NCI-H774 (cell line): ENCODE measurements around the gene MAN1A2.
"Not testable (repeated sequence)": the region's sequence is repeated elsewhere in the genome, so short reads cannot be mapped to it uniquely, and the experiment has no call there.

ENCODE experiments used
- DNase-seq: peaks from one replicate; lab custom pipeline; 2025; lab: John Stamatoyannopoulos, UW

Gene MAN1A2

DNA sequence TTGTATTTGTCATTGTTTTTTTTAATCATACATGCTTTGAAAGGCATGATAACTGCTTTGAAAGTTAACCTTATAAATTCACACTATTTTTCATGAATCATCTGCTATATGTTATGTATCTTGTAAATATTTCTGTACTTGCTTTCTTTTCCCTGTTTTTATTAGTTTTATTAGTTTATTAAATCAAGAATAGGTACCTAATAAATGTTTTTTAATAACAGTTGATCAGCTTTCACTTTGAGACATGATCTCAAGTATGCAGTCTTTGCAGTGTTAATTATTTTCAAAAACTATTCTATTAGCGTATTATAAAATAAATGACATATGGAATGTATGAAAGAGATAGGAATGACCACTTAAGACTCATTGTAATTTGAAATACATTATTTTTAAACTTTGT, 127.8 kb downstream of the MAN1A2 start:
- DNase-seq: no peak

DNA sequence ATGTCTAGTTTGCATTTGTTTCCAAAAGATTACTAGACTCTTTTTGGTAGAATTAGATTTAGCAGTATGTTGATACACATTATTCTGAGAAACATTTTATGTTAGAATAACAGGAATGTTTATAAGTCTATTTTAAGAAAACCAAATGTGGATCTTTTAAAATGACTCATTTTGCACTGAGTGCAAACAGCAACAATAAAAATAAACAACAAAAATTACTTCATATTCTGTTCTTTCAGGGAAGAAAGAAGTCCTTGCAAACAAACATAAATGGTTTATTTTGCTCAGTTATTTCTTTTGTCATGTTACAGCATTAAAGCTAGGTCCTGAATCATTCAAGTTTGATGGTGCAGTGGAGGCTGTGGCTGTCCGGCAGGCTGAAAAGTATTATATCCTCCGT, 131.8 kb downstream of the MAN1A2 start:
- DNase-seq: no peak

DNA sequence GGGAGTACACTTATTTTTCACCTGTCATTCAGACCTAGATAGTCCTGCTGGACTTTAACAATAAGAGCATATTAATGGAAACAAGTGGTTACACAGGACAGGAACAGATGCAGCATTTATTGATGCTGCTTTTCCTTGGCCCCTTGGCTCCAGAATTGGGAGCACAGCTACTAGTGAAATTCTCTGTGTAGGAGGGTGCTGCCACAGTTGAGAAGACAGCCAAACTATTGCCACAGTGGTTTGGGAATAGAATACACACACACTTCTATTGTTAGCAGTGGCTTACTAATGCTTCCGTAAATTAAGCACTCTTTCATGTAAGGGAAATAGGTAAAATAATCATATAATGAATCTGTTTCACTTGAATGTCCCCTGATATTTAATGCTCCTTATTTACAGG, 133.3 kb downstream of the MAN1A2 start:
- no peak for DNase-seq

DNA sequence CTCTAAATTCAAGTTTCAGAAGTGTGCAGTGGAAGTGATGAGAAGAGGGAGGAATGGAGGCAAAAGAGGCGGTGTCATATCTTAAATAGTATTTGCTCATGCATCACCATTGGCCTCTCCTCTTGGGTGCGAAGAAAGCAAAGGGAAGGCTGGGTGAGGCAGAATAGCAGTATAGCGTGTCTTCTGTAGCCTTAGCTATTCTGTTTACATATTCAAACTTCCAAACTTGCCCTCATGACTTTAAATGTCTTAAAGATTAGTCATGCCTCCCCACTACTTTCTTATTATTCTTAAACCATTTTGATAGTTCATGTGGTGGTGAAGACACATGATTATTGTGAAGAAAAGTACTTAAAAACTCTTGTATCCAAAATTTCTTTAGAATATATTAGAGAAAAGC, 134.0 kb downstream of the MAN1A2 start:
- DNase-seq: no peak

DNA sequence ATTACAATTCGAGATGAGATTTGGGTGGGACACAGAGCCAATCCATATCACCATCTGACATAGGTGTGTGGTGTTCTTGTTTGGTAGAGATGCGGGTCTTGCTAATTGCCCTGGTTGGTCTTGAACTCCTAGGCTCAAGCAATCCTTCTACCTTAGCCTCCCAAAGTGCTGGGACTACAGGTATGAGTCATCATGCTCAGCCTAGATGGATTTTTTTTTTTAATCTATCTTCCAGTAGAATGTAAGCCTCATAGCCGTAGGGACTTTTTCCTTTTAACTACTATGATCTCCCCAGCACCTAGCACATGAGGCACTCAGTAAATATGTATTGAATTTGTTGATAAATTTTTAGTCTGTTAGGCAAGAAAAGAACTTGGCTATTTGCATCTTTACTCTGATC, 144.0 kb downstream of the MAN1A2 start:
- DNase-seq: no peak

DNA sequence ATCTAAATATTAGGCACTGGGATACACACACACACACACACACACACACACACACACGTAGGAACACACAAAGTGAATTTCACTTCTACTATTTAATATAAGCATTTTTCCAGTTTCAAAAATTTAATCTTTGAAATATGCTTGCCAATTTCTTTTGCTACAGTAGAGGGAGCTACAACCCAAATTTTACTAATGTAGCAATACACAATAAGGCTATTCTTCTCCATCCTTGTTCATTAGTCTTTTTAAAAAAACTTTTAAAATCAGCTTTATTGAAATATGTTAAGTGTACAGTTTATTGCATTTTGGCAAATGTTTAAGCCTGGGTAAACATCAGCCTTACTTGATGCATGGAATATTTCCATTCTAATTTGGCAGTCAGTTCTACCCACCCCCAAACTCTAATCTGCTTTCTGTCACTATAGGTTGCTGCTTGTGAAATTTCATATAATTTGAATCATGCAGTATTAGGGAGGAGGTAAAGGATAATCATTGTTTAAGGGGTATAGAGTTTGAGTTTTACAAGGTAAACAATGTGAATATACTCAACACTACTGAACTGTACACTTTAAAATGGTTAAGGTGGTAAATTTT, 145.6 kb downstream of the MAN1A2 start:
- DNase-seq: no peak

DNA sequence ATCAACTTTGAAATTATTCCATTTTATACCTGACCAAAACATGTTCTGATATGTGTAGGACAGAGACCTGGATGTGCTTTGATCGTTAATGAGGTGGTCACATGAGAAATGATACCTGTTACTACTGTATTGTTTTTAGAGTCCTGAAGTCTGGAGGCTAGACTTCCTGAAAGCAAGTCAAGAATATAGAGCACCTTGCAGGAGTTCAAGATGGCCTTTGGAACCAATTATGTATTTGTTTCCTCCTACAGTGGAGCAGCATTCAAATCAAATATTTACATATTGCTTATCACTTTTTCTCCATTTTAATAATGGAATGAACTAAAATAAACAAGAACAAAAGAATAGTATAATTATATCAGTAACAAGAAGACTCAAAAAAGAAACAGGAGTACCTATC, 155.9 kb downstream of the MAN1A2 start:
- no peak for DNase-seq

DNA sequence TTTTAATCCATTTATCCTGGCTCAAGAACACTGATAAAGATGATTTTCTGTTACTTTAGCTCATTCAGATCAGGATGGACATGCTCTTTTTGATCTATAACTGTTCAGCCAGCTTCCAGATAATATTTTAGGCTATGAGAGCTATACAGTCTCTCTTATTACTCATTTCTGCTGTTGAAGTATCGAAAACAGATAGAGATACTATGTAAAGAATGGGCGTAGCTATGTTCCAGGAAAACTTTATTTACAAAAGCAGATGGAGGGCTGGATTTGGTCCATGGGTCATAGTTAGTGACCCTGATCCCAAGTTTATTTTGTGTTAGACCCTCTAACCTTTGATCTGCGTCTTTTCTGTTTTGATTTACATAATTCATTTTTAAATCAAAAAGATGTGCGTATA, 159.8 kb downstream of the MAN1A2 start:
- no peak for DNase-seq

DNA sequence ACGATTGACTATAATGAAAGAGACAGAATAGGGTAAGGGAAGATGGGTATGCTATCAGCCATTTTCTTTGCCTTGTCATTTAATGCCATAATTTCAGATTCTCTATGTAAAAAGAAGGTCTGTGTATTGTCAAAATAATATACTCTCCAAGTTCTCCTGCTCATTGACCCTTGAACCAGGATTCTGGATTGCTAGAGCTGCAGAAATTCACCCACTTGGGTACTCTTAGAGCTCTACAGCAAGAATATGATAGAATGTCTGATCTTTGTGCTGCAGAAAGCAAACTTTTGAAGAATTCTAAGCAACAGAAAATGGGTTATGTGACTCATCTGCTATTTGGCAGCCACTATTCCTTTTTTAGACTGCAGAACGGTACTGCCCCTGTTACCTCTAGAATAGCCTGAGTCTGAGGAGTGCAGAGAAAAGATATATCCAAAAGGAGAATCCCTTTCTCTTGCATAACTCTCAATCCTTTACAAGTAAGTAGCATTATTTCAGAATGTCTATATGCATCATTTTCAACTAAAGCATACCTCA, 160.4 kb downstream of the MAN1A2 start:
- no peak for DNase-seq

DNA sequence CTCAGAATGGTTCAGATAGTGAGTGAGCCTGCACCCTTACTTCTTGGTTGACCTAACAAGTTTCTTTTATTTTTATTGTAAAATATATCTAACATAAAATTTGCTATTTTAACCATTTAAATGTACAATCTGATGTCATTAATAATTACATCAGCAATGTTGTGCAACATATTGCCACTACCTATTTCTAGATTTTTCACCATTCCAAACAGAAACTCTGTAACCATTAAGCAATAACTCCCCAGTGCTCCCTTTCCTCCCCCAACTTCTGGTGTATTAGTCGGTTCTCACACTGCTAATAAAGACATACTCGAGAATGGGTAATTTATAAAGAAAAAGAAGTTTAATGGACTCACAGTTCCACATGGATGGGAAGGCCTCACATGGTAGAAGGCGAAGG, 162.4 kb downstream of the MAN1A2 start:
- DNase-seq: no peak

DNA sequence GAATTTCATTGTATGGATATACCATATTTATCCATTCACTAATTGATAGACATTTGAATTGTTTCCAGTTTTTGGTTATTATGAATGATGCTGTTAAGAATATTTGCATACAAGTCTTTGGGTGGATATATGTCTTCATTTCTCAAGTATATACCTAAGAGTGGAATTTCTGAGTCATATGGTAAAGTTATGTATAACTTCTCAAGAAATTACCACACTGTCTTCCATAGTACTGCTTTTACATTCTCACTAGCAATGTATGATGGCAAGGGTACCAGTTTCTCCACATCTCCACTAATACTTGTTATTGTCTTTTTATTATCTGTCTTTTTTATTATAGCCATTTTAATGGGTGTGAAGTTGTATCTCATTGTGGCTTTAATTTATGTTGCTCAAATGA, 164.0 kb downstream of the MAN1A2 start:
- no peak for DNase-seq

DNA sequence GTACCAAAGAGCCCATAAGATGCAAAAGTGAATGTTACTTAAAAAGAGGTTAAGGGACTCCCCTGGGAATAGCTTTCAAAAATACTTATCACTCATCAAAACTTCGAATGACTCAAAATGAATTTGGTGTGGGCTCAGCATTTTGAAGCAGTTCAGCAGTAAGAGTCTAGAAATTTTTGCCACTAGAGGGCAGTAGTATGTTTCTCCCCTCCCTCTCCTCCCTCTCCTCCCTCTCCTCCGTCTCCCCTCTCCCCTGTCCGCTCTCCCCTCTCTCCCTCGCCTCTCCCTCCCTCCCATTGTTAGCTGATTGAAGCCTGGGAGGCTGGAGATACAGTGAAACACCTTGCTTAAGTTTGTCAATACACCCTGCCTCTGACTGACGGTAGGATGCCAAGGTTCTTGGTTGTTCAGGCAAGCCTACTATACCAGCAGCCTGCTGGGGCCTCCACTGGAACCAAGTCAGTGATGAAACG, 167.8 kb downstream of the MAN1A2 start:
- peak; percentile 49 for DNase-seq

DNA sequence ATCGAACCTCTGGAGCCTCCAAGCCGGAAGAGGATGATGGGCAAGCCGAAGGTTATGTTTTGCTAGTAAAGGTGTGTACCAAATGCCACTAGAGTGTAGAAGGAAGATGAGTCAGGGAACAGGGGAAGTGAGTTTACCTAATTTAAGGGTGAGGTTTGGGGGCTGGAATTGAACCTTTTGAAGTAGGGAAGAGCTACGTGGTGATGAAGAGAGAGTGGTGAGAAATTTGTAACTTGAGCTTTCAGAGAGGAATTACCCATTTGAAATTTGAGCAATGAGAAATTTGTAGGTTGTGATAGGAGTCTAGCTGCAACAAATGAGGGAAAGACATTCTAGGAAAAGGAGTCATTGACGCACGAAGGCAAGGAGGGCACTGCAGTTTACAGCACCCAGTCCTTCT, 168.6 kb downstream of the MAN1A2 start:
- no peak for DNase-seq

DNA sequence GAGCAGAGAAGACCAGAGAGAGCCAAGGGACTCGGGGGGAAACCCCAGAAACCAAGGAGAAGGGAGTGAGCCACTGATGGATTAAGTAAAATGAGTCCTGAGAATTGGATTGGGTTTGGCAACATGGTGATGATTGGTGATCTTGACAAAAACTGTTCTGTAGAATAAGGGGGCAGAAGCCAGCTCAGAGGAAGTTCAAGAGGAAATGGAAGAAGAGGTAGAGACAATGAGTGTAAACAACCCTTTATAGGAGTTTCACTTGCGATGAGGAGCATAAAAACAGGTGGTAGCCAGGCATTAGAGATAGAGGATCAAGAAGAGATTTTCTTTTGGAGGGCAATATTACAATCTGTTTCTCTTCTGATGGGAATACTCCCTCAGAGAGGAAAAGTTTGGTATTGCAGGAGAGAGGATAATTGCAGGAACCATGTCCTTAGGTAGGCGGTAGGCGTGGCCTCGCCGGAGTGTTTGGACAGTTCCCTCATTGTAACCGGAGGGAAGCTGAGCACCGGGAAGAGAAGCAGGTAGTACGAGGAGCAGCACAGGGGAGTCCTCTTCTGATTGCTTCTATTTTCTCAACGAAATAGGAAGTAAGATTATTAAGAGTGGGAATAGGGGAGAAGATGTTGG, 170.2 kb downstream of the MAN1A2 start:
- DNase-seq: peak; percentile 41

DNA sequence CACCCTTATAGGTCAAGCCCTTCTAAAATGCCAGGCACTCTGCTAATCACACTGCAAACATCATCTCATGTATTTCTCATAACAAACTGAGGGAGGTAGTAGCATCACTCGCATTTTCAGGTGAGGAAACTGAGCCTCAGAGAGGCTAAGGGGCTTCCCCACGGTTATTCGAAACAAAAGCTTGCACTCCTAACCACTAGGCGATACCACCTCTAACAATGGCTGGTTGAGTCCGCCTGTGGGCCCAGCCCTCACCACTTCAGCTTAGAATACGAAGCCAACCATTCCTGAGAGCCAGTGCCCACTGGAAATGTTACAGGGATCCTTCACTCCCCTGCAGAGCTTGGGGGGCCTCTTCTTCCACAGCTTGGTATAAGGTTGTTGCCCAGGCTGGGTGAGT, 173.3 kb downstream of the MAN1A2 start:
- no peak for DNase-seq

DNA sequence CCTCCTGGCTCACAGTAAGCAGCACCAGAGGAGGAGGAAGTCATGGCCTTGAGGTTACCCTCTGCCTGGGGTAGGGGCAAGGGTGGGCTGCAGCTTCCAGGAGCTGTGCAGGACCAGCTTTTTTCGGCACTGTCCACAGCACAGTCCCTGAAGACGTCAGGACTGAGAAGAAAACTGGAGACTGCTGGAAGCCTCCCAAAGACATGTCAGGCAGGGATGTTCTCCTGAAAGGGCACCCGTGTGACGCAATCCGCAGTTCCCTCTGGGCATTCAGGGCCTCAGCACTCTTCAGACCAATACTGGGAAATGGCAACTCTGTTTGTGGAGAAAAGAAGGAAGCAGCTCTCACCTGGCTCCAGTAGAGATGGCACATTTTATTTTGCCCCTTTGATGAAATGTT, 173.8 kb downstream of the MAN1A2 start:
- no peak for DNase-seq

DNA sequence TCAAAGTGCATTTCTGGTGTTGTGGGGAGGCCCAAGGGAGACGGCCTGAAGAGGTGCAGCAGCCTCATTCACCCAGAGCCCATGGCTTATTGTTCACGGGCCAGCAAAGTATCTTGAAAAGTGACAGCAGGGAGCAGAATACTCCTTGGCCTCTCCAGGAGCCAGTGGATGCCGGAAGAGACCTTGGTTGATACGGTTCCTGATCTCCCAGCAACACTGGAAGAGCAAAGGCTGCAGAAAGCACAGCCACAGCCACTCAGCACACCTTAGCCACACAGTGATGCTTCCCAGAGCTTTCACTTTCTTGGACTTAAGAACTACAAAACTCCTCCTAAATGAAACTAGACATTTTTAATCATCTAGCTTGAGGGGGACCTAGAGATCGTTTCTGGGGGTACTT, 174.3 kb downstream of the MAN1A2 start:
- no peak for DNase-seq

DNA sequence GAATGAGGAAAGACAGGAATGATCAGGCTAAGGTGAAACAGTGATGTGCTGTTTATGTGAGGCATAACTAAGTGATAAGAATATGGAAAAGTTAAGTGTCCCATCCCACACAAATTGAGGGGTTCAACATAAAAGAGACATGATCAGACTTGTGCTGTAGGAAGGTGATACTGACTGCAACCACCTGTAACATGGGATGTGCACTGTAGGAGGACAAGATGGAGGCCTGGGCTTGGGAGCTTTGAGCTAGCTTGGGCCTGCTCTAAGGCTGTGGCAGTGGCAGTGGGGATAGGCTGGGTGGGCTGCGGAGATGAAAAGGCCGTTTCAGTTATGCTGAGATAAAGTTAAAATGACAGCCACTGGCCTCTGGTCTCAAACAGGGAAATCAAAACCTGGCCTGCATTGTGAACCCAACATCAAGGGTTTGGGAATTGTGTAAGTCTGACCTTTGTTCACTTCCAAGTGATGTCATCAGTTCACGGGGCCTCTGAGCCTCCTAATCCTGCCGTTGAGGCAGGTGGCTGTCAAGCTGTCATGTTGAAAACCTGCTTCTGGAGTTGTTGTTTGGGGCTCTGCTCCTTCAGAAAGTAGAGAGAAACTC, 177.4 kb downstream of the MAN1A2 start:
- no peak for DNase-seq

DNA sequence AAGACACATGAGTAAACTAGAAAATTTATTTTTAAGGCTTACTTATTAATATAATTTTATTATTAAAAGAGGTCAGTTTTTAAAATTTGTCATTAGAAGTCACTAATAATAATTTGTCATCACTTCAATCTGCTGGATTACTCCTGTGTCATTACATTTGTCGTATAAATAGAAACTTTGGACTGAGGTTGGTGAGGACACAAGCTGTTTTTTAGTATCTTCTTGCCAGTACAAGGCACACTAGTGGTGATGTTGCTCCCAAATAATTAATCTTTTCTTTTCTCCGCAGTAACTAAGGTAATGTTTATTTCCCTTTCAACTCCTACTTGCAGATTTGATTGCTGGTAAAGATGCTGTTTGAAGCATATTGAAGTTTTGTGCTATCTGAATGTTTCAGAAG, 179.2 kb downstream of the MAN1A2 start:
- DNase-seq: no peak

DNA sequence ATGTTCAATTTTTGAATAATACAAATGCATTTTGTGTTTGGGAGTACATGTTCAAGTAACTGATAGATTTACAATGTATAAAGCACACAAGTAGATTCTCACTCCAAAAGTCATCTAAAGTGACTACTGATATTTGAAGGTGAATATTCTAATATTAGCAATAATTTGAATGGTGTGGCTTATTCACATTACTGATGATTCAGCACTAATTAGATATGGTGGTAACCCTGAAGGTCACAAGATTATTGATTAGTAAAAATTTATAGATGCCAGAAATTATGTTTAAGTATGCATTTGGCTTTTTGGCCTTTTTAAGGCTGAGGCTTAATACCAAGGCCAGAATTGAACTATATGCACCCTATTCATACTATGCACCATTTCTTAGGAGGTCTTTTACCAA, 186.2 kb downstream of the MAN1A2 start:
- DNase-seq: no peak

DNA sequence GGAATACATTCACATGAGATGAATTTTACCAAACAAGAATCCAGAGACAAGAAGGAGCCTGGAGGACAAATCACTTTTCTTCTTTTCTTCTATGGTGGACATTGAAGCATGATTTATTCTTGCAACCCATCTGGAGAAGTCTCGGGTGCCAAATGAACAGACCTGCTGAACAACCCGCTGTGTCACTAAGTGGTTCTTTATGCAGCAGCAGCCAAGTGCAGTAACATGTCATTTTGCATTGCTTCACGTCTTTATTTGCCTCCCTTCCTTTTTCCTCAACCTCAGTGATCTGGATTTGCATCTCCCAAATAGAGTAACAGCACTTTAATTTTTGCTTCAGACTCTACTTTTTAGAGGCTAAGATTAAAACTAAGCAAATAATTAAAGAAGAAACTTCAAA, 188.6 kb downstream of the MAN1A2 start:
- DNase-seq: no peak

DNA sequence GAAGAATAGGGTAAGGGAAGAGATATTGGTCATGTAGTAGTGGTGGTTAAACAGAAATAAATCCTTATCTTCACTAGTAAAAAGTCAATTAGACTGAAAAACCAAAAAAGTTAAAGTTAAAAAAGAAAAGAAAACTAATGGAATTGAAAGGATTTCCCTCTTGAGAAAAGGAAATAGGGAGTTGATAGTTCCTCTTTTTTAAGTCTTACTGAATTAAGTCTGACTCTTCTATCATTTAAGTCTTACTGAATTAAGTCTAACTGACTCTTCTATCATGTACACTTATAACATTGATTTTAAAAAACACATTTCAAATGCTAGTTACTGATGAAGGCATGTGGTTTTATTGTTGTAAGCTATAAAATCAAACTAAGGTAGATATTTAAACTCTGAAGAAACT, 189.1 kb downstream of the MAN1A2 start:
- no peak for DNase-seq

DNA sequence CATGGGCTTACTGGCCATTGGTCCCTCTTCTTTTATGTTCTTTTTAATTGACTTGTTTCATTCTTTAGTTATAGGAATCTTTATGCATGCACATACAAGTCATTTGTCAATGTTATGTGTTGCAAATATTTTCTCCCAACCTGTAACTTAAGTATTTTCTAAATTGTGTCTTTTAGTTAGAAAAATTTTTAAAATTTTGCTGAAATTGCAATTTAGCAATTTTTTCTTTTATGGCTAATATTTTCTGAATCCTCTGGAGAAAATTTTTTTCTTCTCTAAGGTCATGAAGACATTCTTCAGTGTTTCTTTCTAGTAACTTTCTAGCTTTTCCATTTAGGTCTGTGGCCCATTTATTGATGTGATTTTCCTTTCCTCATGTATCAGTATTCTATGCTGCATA, 189.7 kb downstream of the MAN1A2 start:
- DNase-seq: no peak

DNA sequence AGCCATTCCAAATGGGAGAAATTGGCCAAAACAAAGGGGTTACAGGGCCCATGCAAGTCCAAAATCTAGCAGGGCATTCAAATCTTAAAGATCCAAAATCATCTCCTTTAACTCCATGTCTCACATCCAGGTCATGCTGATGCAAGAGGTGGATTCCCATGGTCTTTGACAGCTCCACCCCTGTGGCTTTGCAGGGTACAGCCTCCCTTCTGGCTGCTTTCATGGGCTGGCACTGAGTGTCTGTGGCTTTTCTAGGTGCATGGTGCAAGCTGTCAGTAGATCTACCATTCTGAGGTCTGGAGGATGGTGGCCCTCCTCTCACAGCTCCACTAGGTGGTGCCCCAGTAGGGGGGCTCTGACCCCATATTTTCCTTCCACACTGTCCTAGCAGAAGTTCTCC, 191.2 kb downstream of the MAN1A2 start:
- DNase-seq: not testable (repeated sequence)
